HepG2 (cell line): ENCODE results near the gene AFF4. TPM values are rescaled to one million over a fixed set of nuclear protein-coding genes. Genes with fewer than 3 reads are reported as not detected.
"Not testable (repeated sequence)": the region's sequence is repeated elsewhere in the genome, so short reads cannot be mapped to it uniquely, and the experiment has no call there.

Source experiments
- ATAC-seq: fragments of 200-7000 bp; cut with Tn5 transposase; 3 replicates; pipeline ENCODE4 v1.9.1; 2020; ENCODE audit warnings: mild to moderate bottlenecking, moderate library complexity
- BruUV-seq: library from RNA; stranded (reverse); fragments of 400-500 nt; replicated peaks from 2 replicates; lab custom pipeline; 2021; lab: Mats Ljungman, UMichigan
- CTCF ChIA-PET: fragments of 300-600 bp; formaldehyde crosslinking; extraction: SDS; loops from one replicate; lab custom pipeline; 2021; ENCODE audit warnings: low total read pairs, inconsistent platforms, low intra/inter-chr PET ratio; lab: Yijun Ruan, JAX
- POLR2A ChIA-PET: fragments of 350-600 bp; sonication (Branson Sonifier 250); formaldehyde crosslinking; loops from one replicate; lab custom pipeline; 2020; ENCODE audit warnings: antibody characterized with exemption, inconsistent platforms; lab: Yijun Ruan, JAX
- DNase-seq: peaks from one replicate; pipeline ENCODE4 v3.0.0-alpha.2; 2015; ENCODE audit warnings: low spot score
- FAIRE-seq: peaks from 3 replicates; lab custom pipeline; 2011; peaks lifted over from hg19 to GRCh38; lab: Jason Lieb, UNC
- H2AFZ ChIP-seq: one replicate; pipeline ENCODE4 v1.6.1; 2011; ENCODE audit warnings: low read length, inconsistent platforms
- H3K27ac ChIP-seq: fragments of 300-600 bp; 3 replicates; pipeline ENCODE4 v1.8.0; 2011; ENCODE audit warnings: mixed run types, mild to moderate bottlenecking, mixed read lengths, low read length, inconsistent platforms; ENCODE audit not compliant: insufficient read depth; ENCODE audit errors: extremely low read length
- H3K27me3 ChIP-seq, 2 experiments: fragments of 200-600 bp in 1 of 2; 2 replicates in 1 of 2; 3 replicates in 1 of 2; pipeline versions ENCODE4 v1.6.0 to v1.8.0; 2011; ENCODE audit warnings: low read length in 2 of 2, mild to moderate bottlenecking in 2 of 2, moderate library complexity in 2 of 2, inconsistent platforms in 1 of 2; ENCODE audit not compliant: insufficient read depth in 2 of 2, control insufficient read depth in 1 of 2
- H3K36me3 ChIP-seq, 2 experiments: fragments of 200-600 bp in 1 of 2; replicated peaks in 1 of 2; 2 replicates in 1 of 2; 3 replicates in 1 of 2; pipeline versions ENCODE4 v1.5.1 to v1.8.0; 2011; ENCODE audit warnings: low read length in 2 of 2, inconsistent platforms in 1 of 2; ENCODE audit not compliant: insufficient read depth in 2 of 2, control insufficient read depth in 1 of 2
- H3K4me1 ChIP-seq: 2 replicates; pipeline ENCODE4 v1.5.1; 2012; ENCODE audit warnings: low read length, inconsistent platforms; ENCODE audit not compliant: insufficient read depth
- H3K4me2 ChIP-seq: 2 replicates; pipeline ENCODE4 v1.6.0; 2011; ENCODE audit warnings: low read depth, low read length, inconsistent platforms
- H3K4me3 ChIP-seq, 3 experiments: fragments of 200-600 bp in 1 of 3; sonication (generic), shearing (Covaris generic) in 1 of 3; replicated peaks in 1 of 3; 2 replicates each; pipeline ENCODE4 v1.5.1; 2011 to 2016; ENCODE audit warnings: low read length in 3 of 3, inconsistent platforms in 2 of 3, low read depth in 2 of 3, mild to moderate bottlenecking in 2 of 3, control low read depth in 1 of 3, mixed read lengths in 1 of 3; ENCODE audit not compliant: insufficient read depth in 1 of 3
- H3K79me2 ChIP-seq: one replicate; pipeline ENCODE4 v1.6.1; 2011; ENCODE audit warnings: low read length, inconsistent platforms; ENCODE audit not compliant: insufficient read depth
- H3K9ac ChIP-seq: 2 replicates; pipeline ENCODE4 v1.6.0; 2011; ENCODE audit warnings: mild to moderate bottlenecking, low read depth, low read length, inconsistent platforms; ENCODE audit not compliant: insufficient read depth
- H3K9me3 ChIP-seq: 2 replicates; pipeline ENCODE4 v1.5.1; 2012; ENCODE audit warnings: mild to moderate bottlenecking, low read length
- H4K20me1 ChIP-seq: 2 replicates; pipeline ENCODE4 v1.6.0; 2011; ENCODE audit warnings: inconsistent platforms, mild to moderate bottlenecking, low read length, moderate library complexity; ENCODE audit not compliant: insufficient read depth
- ZFP82 ChIP-seq: sonication (generic); formaldehyde crosslinking; IDR thresholded peaks from 2 replicates; pipeline ENCODE4 v1.5.1; 2020; ENCODE audit warnings: mild to moderate bottlenecking, missing genetic modification reagents, borderline replicate concordance
- ZNF205 ChIP-seq: IDR thresholded peaks from 2 replicates; pipeline ENCODE4 v1.6.1; 2018; ENCODE audit warnings: missing biosample characterization, missing genetic modification reagents
- ZNF770 ChIP-seq: sonication (generic); formaldehyde crosslinking; IDR thresholded peaks from 2 replicates; pipeline ENCODE4 v1.5.0; 2020; ENCODE audit warnings: mild to moderate bottlenecking, missing genetic modification reagents
- WGBS: methylation state at CpG from one replicate; pipeline ENCODE4 v1.1.6; 2017; ENCODE audit warnings: low lambda C conversion rate; 5-methylcytosine and 5-hydroxymethylcytosine counted together
- in situ Hi-C: cut with HindIII; loops from 2 replicates; pipeline ENCODE4 v1.10.0; 2017; ENCODE audit warnings: low pct_unique_long_range_greater_than_20kb; ENCODE audit not compliant: extremely low pct_ligation_motif_present
- intact Hi-C: fragments of 100-400 bp; cut with micrococcal nuclease; formaldehyde crosslinking; loops from one replicate; pipeline ENCODE4 v1.10.0; 2022; ENCODE audit not compliant: unreplicated experiment
- polyA plus RNA-seq, 8 experiments: library from polyadenylated mRNA; depleted of rRNA in 3 of 8; stranded (reverse) in 7 of 8; unstranded in 1 of 8; fragments of >200 nt; fragmentation: Illumina TruSeq in 4 of 8; extraction: Trizol in 4 of 8; gene quantifications; 2 replicates each; pipeline versions ENCODE4 v1.2.1 to v1.2.3, GENCODE V29; 2011 to 2016; ENCODE audit warnings: low read depth in 4 of 8, missing spikeins in 1 of 8, mixed read lengths in 1 of 8; ENCODE audit not compliant: insufficient read depth in 1 of 8
- total RNA-seq, 5 experiments: library from RNA; depleted of rRNA; stranded (reverse); fragments of >200 nt; fragmentation: Illumina TruSeq; extraction: Trizol; gene quantifications; 2 replicates each; pipeline ENCODE4 v1.2.3, GENCODE V29; 2016; ENCODE audit warnings: low read depth in 1 of 5
- TF ChIP-seq, protein P1 (sequence below): IDR thresholded peaks from 2 replicates; pipeline ENCODE4 v1.6.1; 2016; ENCODE audit warnings: mild to moderate bottlenecking

AFF4 gene
- total and polyA plus RNA-seq, 2 of the 13 experiments (the other 11 are each of a cell fraction or from before 2014, with no cell fraction given), result 22.1 to 25.5 TPM

DNA sequence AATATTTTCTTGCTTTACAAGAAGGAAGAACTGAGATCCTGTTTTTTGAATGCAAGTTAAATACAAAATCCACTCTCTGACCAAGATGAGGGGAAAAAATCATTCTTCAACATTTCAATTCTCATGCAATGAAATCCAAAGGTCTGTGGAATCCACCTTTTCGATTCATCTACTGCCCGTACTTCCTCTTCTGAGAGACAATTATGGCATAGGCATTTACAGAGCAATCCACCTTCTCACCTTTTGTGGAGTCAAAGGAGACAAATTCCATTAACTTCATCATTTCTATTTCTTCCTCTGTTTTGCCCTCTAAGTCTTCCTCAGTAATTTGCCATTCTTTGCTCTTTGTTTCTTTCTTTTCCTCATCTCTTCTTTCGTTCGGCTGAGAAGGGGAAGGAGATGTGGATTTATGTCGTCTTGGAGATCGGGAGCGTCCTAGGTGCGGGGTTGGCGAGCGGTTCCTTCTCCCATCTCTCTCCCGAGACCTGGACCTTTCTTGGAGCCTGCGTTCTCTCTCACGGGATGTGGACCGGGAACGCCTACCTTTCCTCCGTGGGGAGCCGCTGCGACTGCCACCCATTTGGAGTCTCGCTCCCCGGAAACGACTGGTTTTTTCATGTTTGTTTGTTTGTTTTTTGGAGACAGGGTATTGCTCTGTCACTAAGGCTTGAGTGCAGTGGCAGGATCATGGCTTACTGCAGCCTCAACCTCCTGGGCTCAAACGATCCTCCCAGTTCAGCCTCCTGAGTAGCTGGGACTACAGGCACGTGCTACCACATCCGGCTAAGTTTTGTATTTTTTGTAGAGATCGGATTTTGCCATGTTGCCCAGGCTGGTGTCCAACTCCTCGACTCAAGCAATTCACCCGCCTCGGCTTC, 24.3 kb upstream of the AFF4 start:
- no peaks in the 10 kb centered on the region for H3K79me2 ChIP-seq
- no peaks in the 10 kb centered on the region for H4K20me1 ChIP-seq
- intact Hi-C loops (no loop called here), in situ Hi-C loops (no loop called here)
- DNase-seq (no peak), FAIRE-seq (no peak), ATAC-seq (no peak)
- no peaks in the 10 kb centered on the region for H3K27me3 ChIP-seq
- WGBS, result 66% methylated on average over 28 of the region's 28 CpGs
- H3K4me2 ChIP-seq, result peak overlapping the region; percentile 34; the same call in 1 of the 2 replicates
- H3K36me3 ChIP-seq, result no peaks in the 10 kb centered on the region
- H3K9ac ChIP-seq, result no peak overlapping the region
- peak overlapping the region; percentile 81 for H2AFZ ChIP-seq
- H3K27ac ChIP-seq, result no peak overlapping the region
- H3K4me1 ChIP-seq, result no peaks in the 10 kb centered on the region; the same call in 1 of the 2 replicates
- H3K4me3 ChIP-seq, result peak overlapping the region in 1 of 3 experiments; percentile 12; a peak in 1 of 6 replicates
- TF ChIP-seq ZNF770 (peak; percentile 69), ZFP82 (CRISPR knock-in tag) (no peak), ZNF205 (CRISPR knock-in tag) (peak; percentile 76; the same call in 1 of the 2 replicates)
- TF ChIP-seq, protein P1, sequence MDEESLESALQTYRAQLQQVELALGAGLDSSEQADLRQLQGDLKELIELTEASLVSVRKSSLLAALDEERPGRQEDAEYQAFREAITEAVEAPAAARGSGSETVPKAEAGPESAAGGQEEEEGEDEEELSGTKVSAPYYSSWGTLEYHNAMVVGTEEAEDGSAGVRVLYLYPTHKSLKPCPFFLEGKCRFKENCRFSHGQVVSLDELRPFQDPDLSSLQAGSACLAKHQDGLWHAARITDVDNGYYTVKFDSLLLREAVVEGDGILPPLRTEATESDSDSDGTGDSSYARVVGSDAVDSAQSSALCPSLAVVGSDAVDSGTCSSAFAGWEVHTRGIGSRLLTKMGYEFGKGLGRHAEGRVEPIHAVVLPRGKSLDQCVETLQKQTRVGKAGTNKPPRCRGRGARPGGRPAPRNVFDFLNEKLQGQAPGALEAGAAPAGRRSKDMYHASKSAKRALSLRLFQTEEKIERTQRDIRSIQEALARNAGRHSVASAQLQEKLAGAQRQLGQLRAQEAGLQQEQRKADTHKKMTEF (CRISPR knock-in tag), result no peak
- CTCF ChIA-PET, result no interaction called here
- BruUV-seq, result no TSS peak
- no peaks in the 10 kb centered on the region for H3K9me3 ChIP-seq
- POLR2A ChIA-PET, result no interaction called here

GRCh38 chr5:132982971-132983370, 19.5 kb upstream of the AFF4 start:
- POLR2A ChIA-PET, BruUV-seq: not testable (repeated sequence)
- 97% methylated on average over 17 of the region's 30 CpGs for WGBS

More at GRCh38 chr5:132982971-132983370, 19.5 kb upstream of the AFF4 start:
- H3K9ac ChIP-seq, DNase-seq, ATAC-seq, FAIRE-seq, H3K79me2 ChIP-seq, H3K27me3 ChIP-seq, H2AFZ ChIP-seq, in situ Hi-C loops, H3K4me1 ChIP-seq, intact Hi-C loops, H4K20me1 ChIP-seq, H3K27ac ChIP-seq, CTCF ChIA-PET, H3K4me2 ChIP-seq, H3K36me3 ChIP-seq, H3K4me3 ChIP-seq, H3K9me3 ChIP-seq: not testable (repeated sequence)
